Prostate gland (tissue), 2 donors: Measurements from ENCODE around the gene SUCLG2.

Experiments used
- CTCF ChIP-seq, 4 experiments: fragments of 200-600 bp in 2 of 4; fragments of 450-650 bp in 2 of 4; sonication (generic) in 2 of 4; IDR thresholded peaks; 1 replicate in 3 of 4; 2 replicates in 1 of 4; pipeline ENCODE4 v1.5.1; 2016 to 2019; ENCODE audit warnings: antibody characterized with exemption in 4 of 4, mild to moderate bottlenecking in 2 of 4, moderate library complexity in 2 of 4
- POLR2A ChIP-seq: fragments of 450-650 bp; IDR thresholded peaks from one replicate; pipeline ENCODE4 v1.6.1; 2016; ENCODE audit warnings: antibody characterized with exemption, mild to moderate bottlenecking
- POLR2AphosphoS5 ChIP-seq: sonication (generic); formaldehyde crosslinking; IDR thresholded peaks from one replicate; pipeline ENCODE4 v1.6.1; 2017; ENCODE audit warnings: antibody characterized with exemption

- TF ChIP-seq POLR2AphosphoS5 = no peak
- no peak for TF ChIP-seq CTCF (IDR thresholded peaks at IDR 0.05)
- TF ChIP-seq POLR2A = no peak
Observed at GRCh38 chr3:67601919-67602608, 52.3 kb downstream of the SUCLG2 start.
